Calu3 (cell line): Measurements from ENCODE around the gene DMAP1. TPM values are rescaled to one million over a fixed set of nuclear protein-coding genes. Genes with fewer than 3 reads are reported as not detected.
A peak's percentile ranks its signal among the peaks of the same experiment; 100 is the strongest.

ENCODE experiments used
- Bru-seq: library from RNA; stranded (reverse); fragments of 400-500 nt; gene quantifications from one replicate; lab custom pipeline; 2021; lab: Mats Ljungman, UMichigan
- BruChase-seq, 2 experiments: library from RNA; stranded (reverse); fragments of 400-500 nt; gene quantifications; one replicate each; lab custom pipeline; 2021; lab: Mats Ljungman, UMichigan
- BruUV-seq: library from RNA; stranded (reverse); fragments of 400-500 nt; replicated peaks from 2 replicates; lab custom pipeline; 2021; lab: Mats Ljungman, UMichigan
- CTCF ChIA-PET: fragments of 300-600 bp; sonication (Branson Sonifier 250); formaldehyde crosslinking; loops from one replicate; lab custom pipeline; 2022; ENCODE audit warnings: antibody characterized with exemption; lab: Charles Lee
- DNase-seq: peaks from one replicate; pipeline ENCODE4 v3.0.0; 2022
- H3K27ac Mint-ChIP-seq: one replicate; pipeline ENCODE4 v1.8.0; 2022; ENCODE audit warnings: mixed read lengths; ENCODE audit not compliant: unreplicated experiment
- H3K27me3 Mint-ChIP-seq: one replicate; pipeline ENCODE4 v1.8.0; 2022; ENCODE audit warnings: mixed read lengths; ENCODE audit not compliant: unreplicated experiment
- H3K36me3 Mint-ChIP-seq: one replicate; pipeline ENCODE4 v1.8.0; 2022; ENCODE audit warnings: mild to moderate bottlenecking, moderate library complexity, mixed read lengths; ENCODE audit not compliant: insufficient read depth, unreplicated experiment
- H3K4me1 Mint-ChIP-seq: one replicate; pipeline ENCODE4 v1.8.0; 2022; ENCODE audit warnings: mild to moderate bottlenecking, low read depth, mixed read lengths; ENCODE audit not compliant: unreplicated experiment
- H3K4me3 Mint-ChIP-seq: one replicate; pipeline ENCODE4 v1.8.0; 2022; ENCODE audit warnings: mild to moderate bottlenecking, low read depth, moderate library complexity, mixed read lengths; ENCODE audit not compliant: unreplicated experiment
- H3K9me3 Mint-ChIP-seq: one replicate; pipeline ENCODE4 v1.8.0; 2022; ENCODE audit warnings: low read depth, mixed read lengths; ENCODE audit not compliant: unreplicated experiment
- CTCF ChIP-seq: fragments of 200-600 bp; IDR thresholded peaks from one replicate; pipeline ENCODE4 v1.8.0; 2022; ENCODE audit warnings: antibody characterized with exemption; ENCODE audit not compliant: unreplicated experiment
- intact Hi-C: fragments of 100-400 bp; cut with micrococcal nuclease; formaldehyde crosslinking; loops from one replicate; pipeline ENCODE4 v1.10.0; 2022; ENCODE audit not compliant: unreplicated experiment
- long read RNA-seq: library from polyadenylated mRNA; stranded (forward); transcript quantifications from one replicate; pipeline ENCODE4 v2.0.0, GENCODE V29; 2022
- total RNA-seq: library from RNA; stranded (reverse); gene quantifications from 2 replicates; pipeline ENCODE4 v1.2.3, GENCODE V29; 2022

The DMAP1 gene
- 40.9 and 42.9 TPM in 2 replicates for total RNA-seq
- Bru-seq, nascent RNA: percentile 69 among the genes with signal in this experiment
- percentile 88 among the genes with signal in this experiment for BruChase-seq, experiment 1, labeled RNA remaining after a 6-hour chase
- percentile 92 among the genes with signal in this experiment for BruChase-seq, experiment 2, labeled RNA remaining after a 2-hour chase
- long read RNA-seq, full-length matches to known transcripts: 30 of 53 reads
- long read RNA-seq, partial matches to known transcripts: 4 of 53 reads
- long read RNA-seq, other reads (novel, unspliced or antisense): 19 of 53 reads

- Mint-ChIP-seq H3K9me3 (no peaks in the 10 kb centered on the region), H3K27me3 (no peaks in the 10 kb centered on the region), H3K36me3 (peaks cover 20% of the 10 kb centered on the region), H3K27ac (peak within 1 kb of the TSS; percentile 72), H3K4me3 (peak within 1 kb of the TSS; percentile 81), H3K4me1 (peaks cover 17% of the 10 kb centered on the region)
- DNase-seq: peak; percentile 79
- no peak for TF ChIP-seq CTCF
- no TSS peak for BruUV-seq
- intact Hi-C loops: loop anchor here (10.0 kb wide), 1 partner anchor 291 kb away; no protein-coding TSS in a partner anchor
- CTCF ChIA-PET: interaction anchor here (0.8 to 1.4 kb wide), 3 partner anchors 11 to 165 kb away, joined by 3 to 7 read pairs (median 3); no protein-coding TSS in a partner anchor
These were observed at the start of gene DMAP1 for GRCh38 chr1:44213222-44214112. Gene DMAP1 (plus strand): TSS chr1:44213471. CDS start chr1:44213754, 283 bp downstream.

GRCh38 chr1:44168520-44169098, 44.7 kb upstream of the DMAP1 start:
- Mint-ChIP-seq H3K36me3 (no peaks in the 10 kb centered on the region), H3K4me1 (no peaks in the 10 kb centered on the region), H3K27me3 (no peaks in the 10 kb centered on the region), H3K4me3 (no peak overlapping the region), H3K27ac (no peak overlapping the region), H3K9me3 (no peaks in the 10 kb centered on the region)
- CTCF ChIA-PET: no interaction called here
- TF ChIP-seq CTCF: no peak
- intact Hi-C loops: no loop called here
- DNase-seq: no peak
- BruUV-seq: no TSS peak

- Mint-ChIP-seq H3K4me1 (no peaks in the 10 kb centered on the region), H3K9me3 (no peaks in the 10 kb centered on the region), H3K27ac (no peak overlapping the region), H3K27me3 (no peaks in the 10 kb centered on the region), H3K4me3 (no peak overlapping the region), H3K36me3 (no peaks in the 10 kb centered on the region)
- no peak for DNase-seq
- BruUV-seq: no TSS peak
- peak; percentile 27 for TF ChIP-seq CTCF
- CTCF ChIA-PET: no interaction called here
- intact Hi-C loops: loop anchor here (10.0 kb wide), 1 partner anchor 76 kb away; no protein-coding TSS in a partner anchor
These were observed 42.9 kb upstream of the DMAP1 start for GRCh38 chr1:44170281-44170823.

GRCh38 chr1:44174630-44175029, 38.6 kb upstream of the DMAP1 start:
- no peaks in the 10 kb centered on the region for H3K4me1 Mint-ChIP-seq
- no peak for TF ChIP-seq CTCF
- H3K27ac Mint-ChIP-seq: no peak overlapping the region
- no peaks in the 10 kb centered on the region for H3K27me3 Mint-ChIP-seq
- CTCF ChIA-PET: no interaction called here
- no peak for DNase-seq
- intact Hi-C loops: loop anchor here (10.0 kb wide), 1 partner anchor 80 kb away; no protein-coding TSS in a partner anchor
- no TSS peak for BruUV-seq
- no peak overlapping the region for H3K4me3 Mint-ChIP-seq
- H3K36me3 Mint-ChIP-seq: no peaks in the 10 kb centered on the region
- peaks cover 2% of the 10 kb centered on the region for H3K9me3 Mint-ChIP-seq
